T1000 (cell line): ENCODE data around the gene TCEAL5.
"Not testable (repeated sequence)": the region's sequence is repeated elsewhere in the genome, so short reads cannot be mapped to it uniquely, and the experiment has no call there.

Experiments used
- DNase-seq: peaks from one replicate; lab custom pipeline; 2025; ENCODE audit warnings: mixed read lengths; lab: John Stamatoyannopoulos, UW

The TCEAL5 gene

DNA sequence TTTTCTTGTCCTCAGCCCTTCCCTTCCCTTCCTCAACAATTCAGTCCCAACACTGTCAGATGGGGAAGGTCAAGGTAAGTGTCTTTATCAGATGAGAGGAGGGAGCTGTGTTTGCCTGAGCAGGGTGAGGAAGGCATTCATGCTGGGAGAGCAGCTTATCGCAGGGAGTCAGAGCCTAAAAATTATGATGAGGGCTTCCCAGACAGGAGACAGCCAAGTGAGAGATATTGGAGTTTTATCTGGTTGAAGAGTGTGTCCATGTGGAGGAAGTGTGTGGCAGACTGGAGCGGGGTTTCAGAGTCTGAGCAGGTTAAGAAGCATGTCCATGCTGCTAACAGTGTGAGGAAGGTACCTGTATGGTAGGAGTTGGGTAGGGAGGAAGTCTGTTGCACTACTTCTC lies 43.3 kb downstream of the TCEAL5 start:
- DNase-seq, result no peak

- not testable (repeated sequence) for DNase-seq
Measured at GRCh38 chrX:103225918-103226317, 50.6 kb downstream of the TCEAL5 start.
